Activated CD4-positive, alpha-beta T cell treated with anti-CD3 and anti-CD28 coated beads, Interleukin-2, amount 50 U/mL, for 4 hours (primary cell): ENCODE measurements around the gene CNTN6.

Experiments used
- DNase-seq, 2 experiments: peaks; one replicate each; pipeline ENCODE4 v3.0.0-alpha.2; 2020

CNTN6 gene

DNA sequence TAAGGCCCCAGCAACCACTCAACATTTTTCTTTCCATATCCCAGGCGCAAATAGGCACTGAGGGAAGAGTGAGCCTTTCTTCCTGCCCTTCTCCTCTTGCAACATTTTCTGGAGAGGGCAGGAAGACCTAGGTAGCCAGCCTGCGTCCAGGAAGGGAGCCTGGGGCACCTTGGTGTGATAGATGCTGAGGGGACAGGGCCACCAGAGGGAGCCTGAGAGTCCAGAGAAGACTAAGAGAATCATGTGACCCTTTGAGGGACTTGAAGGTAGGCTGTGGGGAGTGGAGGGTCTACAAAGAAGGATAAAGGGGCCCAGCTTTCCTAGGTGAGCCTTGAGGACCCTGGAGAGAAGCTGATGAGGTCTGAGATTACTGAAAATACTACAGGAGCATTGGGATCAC lies 346.6 kb downstream of the CNTN6 start:
- DNase-seq, result no peak

DNA sequence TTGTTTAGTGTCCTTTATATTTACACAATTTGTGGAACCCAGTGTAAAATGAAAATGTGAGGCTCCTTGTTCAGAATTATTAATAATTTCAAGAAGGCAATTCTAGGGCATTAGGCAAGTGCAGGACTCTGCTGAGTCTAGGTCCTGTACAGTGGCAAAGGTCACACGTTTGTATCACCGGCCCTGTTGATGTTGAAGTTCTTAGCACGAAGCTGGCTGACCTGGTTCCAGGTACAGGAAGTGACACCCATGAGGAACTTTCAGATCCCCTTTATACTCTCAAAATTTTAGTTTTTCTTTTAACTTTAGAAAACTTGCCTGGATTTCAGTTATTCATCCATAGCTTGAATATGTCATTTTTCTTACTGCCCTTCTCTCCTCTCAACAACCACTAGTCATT lies 349.4 kb downstream of the CNTN6 start:
- no peak for DNase-seq

DNA sequence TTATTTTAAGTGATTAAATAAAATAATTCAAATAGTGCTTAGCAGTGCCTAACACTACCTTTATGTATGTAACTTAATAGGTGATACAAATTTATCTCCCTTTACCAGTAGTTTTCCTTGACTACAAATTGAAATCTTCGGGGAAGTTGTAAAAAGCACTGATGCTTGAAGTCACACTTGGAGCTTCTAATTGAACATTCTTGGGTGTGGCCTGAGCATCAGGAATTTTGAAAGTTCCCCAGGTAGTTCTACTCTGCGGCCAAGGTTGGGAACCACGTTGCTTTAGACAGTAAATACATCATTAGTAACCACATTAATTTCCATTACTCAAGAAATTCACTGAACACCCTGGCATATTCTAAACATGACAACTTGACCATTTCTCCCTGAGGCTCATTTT lies 351.4 kb downstream of the CNTN6 start:
- DNase-seq, result no peak

DNA sequence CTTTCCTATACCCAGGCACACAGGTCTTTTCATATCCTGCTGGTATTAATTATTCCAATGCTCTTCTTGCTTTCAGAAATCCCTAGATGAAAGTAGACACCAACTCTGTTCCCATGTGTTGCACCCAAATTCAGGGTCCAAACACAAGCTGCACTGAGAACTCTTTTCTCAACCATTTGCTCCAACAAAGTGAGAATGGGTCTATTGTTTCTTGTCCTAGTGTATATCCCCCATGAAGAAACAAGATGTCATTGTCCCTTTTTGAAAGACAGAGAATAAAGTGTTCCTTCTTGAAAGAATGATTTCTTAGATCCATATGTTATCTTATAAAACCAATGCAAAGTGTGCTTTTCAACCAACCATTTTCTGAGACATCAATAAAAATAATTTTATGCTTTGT lies 353.7 kb downstream of the CNTN6 start:
- DNase-seq, result no peak

DNA sequence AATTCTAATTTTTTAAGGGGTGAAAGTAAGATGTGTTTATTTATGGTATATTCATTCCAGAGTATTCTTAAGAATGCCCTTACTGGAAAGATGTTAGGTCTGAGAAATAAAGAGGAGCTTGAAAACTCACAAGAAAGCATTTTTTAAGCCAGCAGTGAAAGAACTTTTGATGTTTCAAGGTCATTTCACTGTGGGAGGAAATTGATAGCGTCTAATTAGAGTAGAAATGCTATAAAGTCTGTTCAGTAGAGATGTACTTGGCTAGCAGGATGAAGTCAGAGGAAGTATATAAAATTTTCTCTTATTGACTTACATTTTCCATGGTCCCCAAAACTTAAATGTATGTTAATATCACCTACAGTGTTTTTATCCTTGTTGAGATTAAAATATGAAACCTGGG lies 354.6 kb downstream of the CNTN6 start:
- no peak for DNase-seq

DNA sequence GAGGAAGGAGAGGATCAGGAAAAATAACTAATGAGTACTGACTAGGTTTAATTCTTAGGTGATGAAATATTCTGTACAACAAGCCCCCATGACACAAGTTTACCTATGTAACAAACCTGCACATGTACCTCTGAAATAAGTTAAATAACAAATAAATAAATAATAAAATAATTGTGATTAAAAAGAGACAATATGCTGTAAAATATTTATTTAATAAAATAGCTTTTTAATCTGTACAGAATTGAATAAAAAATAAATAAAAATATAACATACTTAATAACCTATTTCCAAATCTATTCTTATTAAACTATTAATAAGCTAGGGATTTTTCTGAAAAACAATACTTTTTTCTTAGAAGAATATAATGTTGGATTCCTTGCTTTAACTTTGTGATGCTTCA lies 355.6 kb downstream of the CNTN6 start:
- no peak for DNase-seq
